Endodermal cell (in vitro differentiated cells): ENCODE measurements around the gene POLR1B. TPM values are rescaled to one million over a fixed set of nuclear protein-coding genes. Genes with fewer than 3 reads are reported as not detected.
A peak's percentile ranks its signal among the peaks of the same experiment; 100 is the strongest.

ENCODE experiments used
- DNase-seq: peaks from one replicate; pipeline ENCODE4 v3.0.0-alpha.2; 2017
- H3K27ac ChIP-seq: 2 replicates; pipeline ENCODE4 v1.5.1; 2013; ENCODE audit warnings: mild to moderate bottlenecking, low read depth, low read length, moderate library complexity
- H3K27me3 ChIP-seq: 2 replicates; pipeline ENCODE4 v1.6.1; 2013; ENCODE audit warnings: mild to moderate bottlenecking, low read length, moderate library complexity; ENCODE audit not compliant: insufficient read depth, control insufficient read depth, poor library complexity, severe bottlenecking
- H3K36me3 ChIP-seq: 2 replicates; pipeline ENCODE4 v1.7.0; 2013; ENCODE audit warnings: mild to moderate bottlenecking, low read length, moderate library complexity; ENCODE audit not compliant: control insufficient read depth, insufficient read depth
- H3K4me1 ChIP-seq: one replicate; pipeline ENCODE4 v1.7.0; 2013; ENCODE audit warnings: low read length; ENCODE audit not compliant: control insufficient read depth, insufficient read depth
- H3K4me3 ChIP-seq: 2 replicates; pipeline ENCODE4 v1.5.1; 2013; ENCODE audit warnings: mild to moderate bottlenecking, low read length, moderate library complexity
- H3K9ac ChIP-seq: 2 replicates; pipeline ENCODE4 v1.6.1; 2013; ENCODE audit warnings: mild to moderate bottlenecking, low read length, moderate library complexity; ENCODE audit not compliant: poor library complexity, severe bottlenecking; ENCODE audit errors: extremely low read depth
- H3K9me3 ChIP-seq: 2 replicates; pipeline ENCODE4 v1.6.1; 2013; ENCODE audit warnings: mild to moderate bottlenecking, low read length, moderate library complexity; ENCODE audit not compliant: control insufficient read depth
- H3K27ac Mint-ChIP-seq: 2 replicates; pipeline ENCODE4 v1.8.0; 2020; ENCODE audit warnings: mixed read lengths
- H3K27me3 Mint-ChIP-seq: 2 replicates; pipeline ENCODE4 v1.8.0; 2021; ENCODE audit warnings: mild to moderate bottlenecking, mixed read lengths; ENCODE audit not compliant: insufficient read depth
- H3K36me3 Mint-ChIP-seq: 2 replicates; pipeline ENCODE4 v1.8.0; 2020; ENCODE audit warnings: low read depth, mixed read lengths
- H3K4me1 Mint-ChIP-seq: 2 replicates; pipeline ENCODE4 v1.8.0; 2020; ENCODE audit warnings: mixed read lengths
- H3K4me3 Mint-ChIP-seq: 2 replicates; pipeline ENCODE4 v1.8.0; 2020; ENCODE audit warnings: mild to moderate bottlenecking, moderate library complexity, mixed read lengths
- H3K9me3 Mint-ChIP-seq: 2 replicates; pipeline ENCODE4 v1.8.0; 2020; ENCODE audit warnings: mild to moderate bottlenecking, mixed read lengths
- CTCF ChIP-seq: fragments of 200-600 bp; sonication (generic); conservative IDR thresholded peaks from 2 replicates; pipeline ENCODE4 v1.5.0; 2021; ENCODE audit warnings: antibody characterized with exemption, mild to moderate bottlenecking
- WGBS, 2 experiments: methylation state at CpG; one replicate each; pipeline versions ENCODE4 v1.1.5 to v1.1.7; 2013; ENCODE audit warnings: missing lambda C conversion rate in 2 of 2, mixed read lengths in 1 of 2; ENCODE audit not compliant: insufficient coverage in 1 of 2, insufficient read length in 1 of 2; 5-methylcytosine and 5-hydroxymethylcytosine counted together
- total RNA-seq, 2 donors: library from RNA; stranded (reverse); fragmentation: NEBNext Ultra II Directional in 1 of 2; extraction: Animal tissue kit (Norgen Biotek cat#: 25700) in 1 of 2; gene quantifications; 2 replicates in 1 of 2; 3 replicates in 1 of 2; pipeline ENCODE4 v1.2.1, GENCODE V29; 2021

The POLR1B gene
- total RNA-seq, 2 donors from 2014 or later = 25.6 to 31.9 TPM

DNA sequence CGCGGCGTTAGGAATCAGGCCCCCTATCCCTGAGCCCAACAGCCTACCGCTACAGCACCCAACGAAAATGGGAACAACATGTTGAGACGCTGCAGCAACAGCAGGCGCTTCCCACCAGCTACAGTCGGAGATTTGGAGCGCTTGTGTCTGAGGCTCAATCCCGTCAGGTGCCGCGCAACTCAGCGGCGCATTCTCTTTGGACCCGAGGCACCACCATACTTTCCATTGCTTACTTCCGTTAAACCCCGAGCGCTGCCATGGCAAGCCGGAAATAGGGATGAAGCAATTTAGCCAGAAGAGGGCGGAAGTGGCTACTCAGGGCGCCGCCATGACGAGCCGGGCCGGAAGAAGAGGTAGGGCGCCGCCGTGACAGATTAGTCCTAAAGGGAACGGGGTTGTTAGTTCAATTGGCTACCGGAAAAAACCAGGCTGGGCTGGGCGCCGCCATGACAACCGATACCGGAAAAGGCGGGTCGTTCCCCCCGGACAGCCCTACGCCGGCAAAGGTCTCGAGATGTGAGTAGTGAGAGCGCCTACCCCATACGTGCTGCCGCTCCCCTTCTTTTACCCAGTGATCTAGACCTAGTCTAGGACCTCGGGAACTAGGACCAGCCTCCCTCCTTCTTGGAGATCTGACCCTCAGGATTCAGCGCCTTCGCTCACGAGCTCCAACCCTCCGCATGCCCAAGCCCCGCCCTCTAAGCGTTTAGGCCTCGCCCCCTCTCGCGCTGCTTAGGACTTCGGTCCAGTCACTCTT, 42.0 kb downstream of the POLR1B start, which contains the start of gene CHCHD5:
TSS of gene CHCHD5 (plus strand) at position 476 of the 757 bp plus-strand sequence. CDS start at position 515, 39 bp downstream.
- TF ChIP-seq CTCF = peak; percentile 44
- 0% methylated on average over 32 to 54 of the region's 54 CpGs for WGBS, 2 experiments

DNA sequence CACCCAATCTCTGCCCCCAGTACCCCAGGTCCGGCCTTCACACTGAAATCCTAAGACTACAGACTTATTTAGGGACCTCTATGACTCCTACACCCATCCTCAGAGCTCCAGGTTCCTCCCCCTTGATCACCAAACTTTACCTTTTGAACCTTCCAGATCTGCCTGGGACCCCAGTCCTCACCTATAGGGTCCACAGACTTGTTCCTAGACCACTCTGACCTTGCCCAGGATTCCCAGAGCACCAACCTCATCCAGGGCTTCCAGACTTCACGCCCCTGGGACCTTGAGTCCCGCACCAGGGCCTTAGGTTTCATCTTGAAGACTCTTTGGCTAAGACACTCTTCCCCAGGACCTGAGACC, 42.6 kb downstream of the POLR1B start:
- H3K4me3 ChIP-seq = peak overlapping the region; percentile 92
- H3K9ac ChIP-seq = peak overlapping the region; percentile 88
- peaks cover 13% of the 10 kb centered on the region for H3K4me1 Mint-ChIP-seq
- no peaks in the 10 kb centered on the region for H3K27me3 Mint-ChIP-seq
- peak overlapping the region; percentile 84 for H3K27ac ChIP-seq
- H3K27ac Mint-ChIP-seq = peak overlapping the region; percentile 99
- H3K9me3 Mint-ChIP-seq = no peaks in the 10 kb centered on the region
- no peaks in the 10 kb centered on the region for H3K9me3 ChIP-seq
- H3K4me1 ChIP-seq = no peaks in the 10 kb centered on the region
- H3K36me3 Mint-ChIP-seq = peaks cover 29% of the 10 kb centered on the region
- no peak for DNase-seq
- H3K36me3 ChIP-seq = peaks cover 23% of the 10 kb centered on the region
- no peak for TF ChIP-seq CTCF
- H3K27me3 ChIP-seq = no peaks in the 10 kb centered on the region
- 53 to 100% methylated on average over 2 to 3 of the region's 3 CpGs for WGBS, 2 experiments
- H3K4me3 Mint-ChIP-seq = peak overlapping the region; percentile 91

More for the DNA sequence above, 42.0 kb downstream of the POLR1B start, which contains the start of gene CHCHD5:
- H3K4me3 ChIP-seq = peak within 1 kb of the TSS; percentile 92
- peaks cover 13% of the 10 kb centered on the region for H3K4me1 Mint-ChIP-seq
- no peaks in the 10 kb centered on the region for H3K9me3 Mint-ChIP-seq
- no peaks in the 10 kb centered on the region for H3K27me3 Mint-ChIP-seq
- peak within 1 kb of the TSS; percentile 88 for H3K9ac ChIP-seq
- peak within 1 kb of the TSS; percentile 91 for H3K4me3 Mint-ChIP-seq
- H3K9me3 ChIP-seq = no peaks in the 10 kb centered on the region
- no peaks in the 10 kb centered on the region for H3K27me3 ChIP-seq
- H3K27ac Mint-ChIP-seq = peak within 1 kb of the TSS; percentile 99
- peaks cover 23% of the 10 kb centered on the region for H3K36me3 ChIP-seq
- peak; percentile 97 for DNase-seq
- H3K36me3 Mint-ChIP-seq = peaks cover 25% of the 10 kb centered on the region
- peak within 1 kb of the TSS; percentile 84 for H3K27ac ChIP-seq
- no peaks in the 10 kb centered on the region for H3K4me1 ChIP-seq

DNA sequence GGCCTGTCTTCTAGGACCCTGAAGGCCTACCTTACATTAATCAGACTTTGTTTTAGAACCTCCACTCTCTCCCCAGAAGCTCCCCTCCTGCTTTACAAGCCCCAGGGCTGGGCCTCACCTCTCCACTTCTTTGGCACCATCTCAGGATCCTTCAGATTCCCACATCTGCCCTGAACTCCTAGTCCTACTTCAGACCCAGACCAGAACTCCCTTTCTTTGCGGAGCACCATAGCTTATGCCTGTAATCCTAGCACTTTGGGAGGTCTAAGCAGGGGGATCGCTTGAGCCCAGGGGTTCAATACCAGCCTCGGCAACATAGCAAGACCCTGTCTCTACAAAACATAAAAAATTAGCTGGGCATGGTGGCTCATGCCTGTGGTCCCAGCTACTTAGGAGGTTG, 43.1 kb downstream of the POLR1B start:
- H3K9ac ChIP-seq = peak overlapping the region; percentile 88
- peaks cover 23% of the 10 kb centered on the region for H3K36me3 ChIP-seq
- H3K4me3 ChIP-seq = peak overlapping the region; percentile 92
- no peaks in the 10 kb centered on the region for H3K9me3 ChIP-seq
- no peak for DNase-seq
- peaks cover 13% of the 10 kb centered on the region for H3K4me1 Mint-ChIP-seq
- peak overlapping the region; percentile 91 for H3K4me3 Mint-ChIP-seq
- no peaks in the 10 kb centered on the region for H3K27me3 ChIP-seq
- peaks cover 29% of the 10 kb centered on the region for H3K36me3 Mint-ChIP-seq
- 88 to 94% methylated on average over 3 of the region's 3 CpGs for WGBS, 2 experiments
- TF ChIP-seq CTCF = no peak
- peak overlapping the region; percentile 99 for H3K27ac Mint-ChIP-seq
- H3K27me3 Mint-ChIP-seq = no peaks in the 10 kb centered on the region
- H3K9me3 Mint-ChIP-seq = no peaks in the 10 kb centered on the region
- H3K4me1 ChIP-seq = no peaks in the 10 kb centered on the region
- no peak overlapping the region for H3K27ac ChIP-seq
